IMR-90 (cell line): Measurements from ENCODE around the gene DIP2C. TPM values are rescaled to one million over a fixed set of nuclear protein-coding genes. Genes with fewer than 3 reads are reported as not detected.

ENCODE experiments used
- ATAC-seq: fragments of 200-7000 bp; cut with Tn5 transposase; 2 replicates; pipeline ENCODE4 v1.9.1; 2020; ENCODE audit warnings: low read depth, mild to moderate bottlenecking, moderate library complexity
- BruUV-seq: library from RNA; stranded (reverse); fragments of 400-500 nt; replicated peaks from 2 replicates; lab custom pipeline; 2021; lab: Mats Ljungman, UMichigan
- CTCF ChIA-PET: fragments of 300-600 bp; formaldehyde crosslinking; extraction: SDS; loops from one replicate; lab custom pipeline; 2021; ENCODE audit warnings: antibody characterized with exemption; lab: Yijun Ruan, JAX
- POLR2A ChIA-PET: fragments of 300-600 bp; sonication (Branson Sonifier 250); formaldehyde crosslinking; loops from one replicate; lab custom pipeline; 2022; ENCODE audit warnings: antibody characterized with exemption; ENCODE audit not compliant: unreplicated experiment; lab: Charles Lee
- DNase-seq: peaks from one replicate; pipeline ENCODE4 v3.0.0; 2013
- H2AFZ ChIP-seq: replicated peaks from 2 replicates; pipeline ENCODE3; 2013; ENCODE audit warnings: low read length, mild to moderate bottlenecking; ENCODE audit not compliant: poor library complexity
- H2AK5ac ChIP-seq: 2 replicates; pipeline ENCODE4 v1.6.1; 2013; ENCODE audit warnings: low read depth, low read length, inconsistent platforms
- H2AK9ac ChIP-seq: replicated peaks from 2 replicates; pipeline ENCODE3; 2013; ENCODE audit warnings: mild to moderate bottlenecking, low read depth, low read length, moderate library complexity; ENCODE audit not compliant: poor library complexity
- H2BK120ac ChIP-seq: 2 replicates; pipeline ENCODE4 v1.6.1; 2013; ENCODE audit warnings: low read depth, low read length, inconsistent platforms
- H2BK15ac ChIP-seq: 3 replicates; pipeline ENCODE4 v1.6.1; 2013; ENCODE audit warnings: low read depth, low read length, inconsistent platforms
- H2BK20ac ChIP-seq: 2 replicates; pipeline ENCODE4 v1.6.1; 2013; ENCODE audit warnings: low read depth, mild to moderate bottlenecking, inconsistent platforms, low read length, moderate library complexity
- H2BK5ac ChIP-seq: 2 replicates; pipeline ENCODE4 v1.6.1; 2013; ENCODE audit warnings: mild to moderate bottlenecking, low read depth, low read length, inconsistent platforms; ENCODE audit not compliant: poor library complexity, severe bottlenecking
- H3K14ac ChIP-seq: replicated peaks from 2 replicates; pipeline ENCODE4 v1.6.1; 2013; ENCODE audit warnings: low read depth, low read length, inconsistent platforms
- H3K18ac ChIP-seq: 2 replicates; pipeline ENCODE4 v1.6.1; 2013; ENCODE audit warnings: low read depth, low read length, control low read depth
- H3K23ac ChIP-seq: 2 replicates; pipeline ENCODE4 v1.6.1; 2013; ENCODE audit warnings: low read depth, low read length, inconsistent platforms
- H3K27ac ChIP-seq: 2 replicates; pipeline ENCODE4 v1.5.1; 2013; ENCODE audit warnings: mild to moderate bottlenecking, control low read depth, low read length; ENCODE audit not compliant: insufficient read depth
- H3K27me3 ChIP-seq: 2 replicates; pipeline ENCODE4 v1.6.1; 2013; ENCODE audit warnings: low read length; ENCODE audit not compliant: control insufficient read depth, insufficient read depth
- H3K36me3 ChIP-seq: 2 replicates; pipeline ENCODE4 v1.6.1; 2013; ENCODE audit warnings: low read length, mixed read lengths; ENCODE audit not compliant: control insufficient read depth, insufficient read depth
- H3K4ac ChIP-seq: 2 replicates; pipeline ENCODE4 v1.6.1; 2013; ENCODE audit warnings: low read depth, low read length, inconsistent platforms
- H3K4me1 ChIP-seq: 2 replicates; pipeline ENCODE4 v1.6.1; 2013; ENCODE audit warnings: low read length, mixed read lengths; ENCODE audit not compliant: control insufficient read depth, insufficient read depth
- H3K4me2 ChIP-seq: 2 replicates; pipeline ENCODE4 v1.6.1; 2013; ENCODE audit warnings: low read depth, mild to moderate bottlenecking, control low read depth, low read length, moderate library complexity
- H3K4me3 ChIP-seq: 2 replicates; pipeline ENCODE4 v1.5.1; 2013; ENCODE audit warnings: low read depth, mild to moderate bottlenecking, control low read depth, low read length, moderate library complexity; ENCODE audit not compliant: insufficient read depth
- H3K56ac ChIP-seq: 2 replicates; pipeline ENCODE4 v1.6.1; 2013; ENCODE audit warnings: low read length, inconsistent platforms; ENCODE audit not compliant: insufficient read depth; ENCODE audit errors: extremely low read depth
- H3K79me1 ChIP-seq, 2 experiments: 2 replicates each; pipeline ENCODE4 v1.6.1; 2013; ENCODE audit warnings: low read length in 2 of 2, inconsistent platforms in 1 of 2, low read depth in 1 of 2
- H3K9ac ChIP-seq: 2 replicates; pipeline ENCODE4 v1.6.1; 2013; ENCODE audit warnings: low read depth, low read length, control low read depth
- H3K9me1 ChIP-seq: 2 replicates; pipeline ENCODE4 v1.6.1; 2013; ENCODE audit warnings: low read length, inconsistent platforms; ENCODE audit not compliant: insufficient read depth
- H3K9me3 ChIP-seq: 2 replicates; pipeline ENCODE4 v1.6.1; 2013; ENCODE audit warnings: low read length; ENCODE audit not compliant: control insufficient read depth, insufficient read depth
- H4K20me1 ChIP-seq: 2 replicates; pipeline ENCODE4 v1.6.1; 2013; ENCODE audit warnings: low read length, inconsistent platforms; ENCODE audit not compliant: insufficient read depth
- H4K5ac ChIP-seq: 2 replicates; pipeline ENCODE4 v1.6.1; 2013; ENCODE audit warnings: mild to moderate bottlenecking, low read depth, low read length, control low read depth
- H4K8ac ChIP-seq, 2 experiments: 2 replicates each; pipeline ENCODE4 v1.6.1; 2013; ENCODE audit warnings: low read depth in 2 of 2, low read length in 2 of 2, control low read depth in 1 of 2, inconsistent platforms in 1 of 2
- H4K91ac ChIP-seq: 2 replicates; pipeline ENCODE4 v1.6.1; 2013; ENCODE audit warnings: low read depth, low read length, inconsistent platforms; ENCODE audit not compliant: insufficient read depth
- MAZ ChIP-seq: IDR thresholded peaks from 2 replicates; pipeline ENCODE4 v1.6.1; 2012; ENCODE audit warnings: low read depth, mild to moderate bottlenecking, low read length, improper control_type of control experiment, moderate library complexity, borderline replicate concordance
- MXI1 ChIP-seq: IDR thresholded peaks from 2 replicates; pipeline ENCODE4 v1.6.1; 2012; ENCODE audit warnings: low read depth, mild to moderate bottlenecking, low read length, moderate library complexity, borderline replicate concordance
- RAD21 ChIP-seq: IDR thresholded peaks from 2 replicates; pipeline ENCODE4 v1.6.1; 2012; ENCODE audit warnings: low read length, improper control_type of control experiment
- WGBS, 2 experiments: methylation state at CpG; one replicate each; pipeline versions ENCODE4 v1.1.5 to v1.1.7; 2013; ENCODE audit warnings: missing lambda C conversion rate in 2 of 2; ENCODE audit not compliant: insufficient read length in 1 of 2; ENCODE audit errors: extremely low coverage in 2 of 2; 5-methylcytosine and 5-hydroxymethylcytosine counted together
- dilution Hi-C: fragments of 300-500 bp; cut with HindIII; formaldehyde crosslinking; loops from one replicate; pipeline ENCODE4 v1.14.3; 2018; ENCODE audit warnings: low sequenced_read_pairs; ENCODE audit not compliant: unreplicated experiment
- in situ Hi-C: fragments of 300-500 bp; cut with MboI; formaldehyde crosslinking; loops from 3 replicates; pipeline ENCODE4 v1.14.3; 2019; ENCODE audit warnings: low sequenced_read_pairs, inconsistent platforms, mixed read lengths
- intact Hi-C: fragments of 100-400 bp; cut with micrococcal nuclease; formaldehyde crosslinking; loops from 2 replicates; pipeline ENCODE4 v1.10.0; 2022
- polyA plus RNA-seq, 3 experiments: library from polyadenylated mRNA; depleted of rRNA; stranded (reverse); fragments of >200 nt; gene quantifications; 2 replicates each; pipeline ENCODE4 v1.2.3, GENCODE V29; 2012; ENCODE audit warnings: low replicate concordance in 1 of 3
- total RNA-seq: library from RNA; depleted of rRNA; stranded (reverse); fragments of >200 nt; gene quantifications from 2 replicates; pipeline ENCODE4 v1.2.3, GENCODE V29; 2012

The DIP2C gene
- total and polyA plus RNA-seq, 2 of the 4 experiments (the other 2 are of a cell fraction): 8.6 to 17.3 TPM

GRCh38 chr10:688312-689120 is 952 bp downstream of the DIP2C start:
- Histone ChIP-seq H3K9me3 (no peaks in the 10 kb centered on the region), H3K18ac (0 out of 2 replicates have a peak overlapping the region, but pooled peaks have one; percentile 5), H4K20me1 (peaks cover 47% of the 10 kb centered on the region), H3K4me3 (peak overlapping the region; percentile 95), H3K79me1 (peaks cover 8 to 44% of the 10 kb centered on the region in 2 experiments), H3K4me1 (peaks cover 25% of the 10 kb centered on the region), H2BK5ac (peak overlapping the region; percentile 84), H2BK120ac (peak overlapping the region; percentile 30; the same call in 1 of the 2 replicates), H3K27ac (peak overlapping the region; percentile 93), H3K9me1 (peaks cover 18% of the 10 kb centered on the region), H2BK15ac (0 out of 3 replicates have a peak overlapping the region, but pooled peaks have one; percentile 27), H3K27me3 (no peaks in the 10 kb centered on the region), H2BK20ac (no peak overlapping the region), H4K8ac (peak overlapping the region in 1 of 2 experiments; percentile 14; a peak in 1 of 4 replicates), H2AK5ac (peak overlapping the region; percentile 83), H3K14ac (peak overlapping the region; percentile 85), H3K4ac (peak overlapping the region; percentile 17), H2AK9ac (peak overlapping the region; percentile 96), H3K56ac (peak overlapping the region; percentile 51), H3K4me2 (peak overlapping the region; percentile 96), H4K5ac (no peak overlapping the region), H2AFZ (peak overlapping the region; percentile 87), H3K23ac (peak overlapping the region; percentile 86; the same call in 1 of the 2 replicates), H4K91ac (peak overlapping the region; percentile 39), H3K36me3 (no peaks in the 10 kb centered on the region), H3K9ac (peak overlapping the region; percentile 83)
- dilution Hi-C loops: no loop called here
- no peak for TF ChIP-seq RAD21
- TF ChIP-seq MXI1: peak; percentile 77; the same call in 1 of the 2 replicates
- TF ChIP-seq MAZ: peak; percentile 11; the same call in 1 of the 2 replicates
- POLR2A ChIA-PET: interaction anchor here (0.7 kb wide), 1 partner anchor 176 kb away, joined by 5 read pairs; no protein-coding TSS in a partner anchor
- ATAC-seq: peak; percentile 24
- intact Hi-C loops: no loop called here
- BruUV-seq: no TSS peak
- CTCF ChIA-PET: interaction anchor here (1.0 kb wide), 1 partner anchor 177 kb away, joined by 3 read pairs; no protein-coding TSS in a partner anchor
- in situ Hi-C loops: loop anchor here (25.0 kb wide), 1 partner anchor 176 kb away; no protein-coding TSS in a partner anchor
- WGBS, 2 experiments: 2% methylated on average over 32 of the region's 57 CpGs; no CpG with 5 or more reads in 1 of the 2 experiments
- peak; percentile 37 for DNase-seq
